C4-2B (cell line): Measurements from ENCODE around the gene CEP295NL.

Experiments
- H3K27ac ChIP-seq: fragments of 450-650 bp; 2 replicates; pipeline ENCODE4 v1.5.1; 2017
- CTCF ChIP-seq: fragments of 450-650 bp; conservative IDR thresholded peaks from 2 replicates; pipeline ENCODE4 v1.5.1; 2017; ENCODE audit warnings: mild to moderate bottlenecking
- ZFX ChIP-seq: fragments of 450-650 bp; IDR thresholded peaks from 2 replicates; pipeline ENCODE4 v1.6.1; 2017

CEP295NL gene

GRCh38 chr17:78886954-78887353, 16.0 kb downstream of the CEP295NL start:
- H3K27ac ChIP-seq, result no peak overlapping the region
- no peak for TF ChIP-seq CTCF

GRCh38 chr17:78885956-78886355, 17.0 kb downstream of the CEP295NL start:
- TF ChIP-seq CTCF, result no peak
- no peak for TF ChIP-seq ZFX
- no peak overlapping the region for H3K27ac ChIP-seq

GRCh38 chr17:78884876-78885667, 17.9 kb downstream of the CEP295NL start:
- H3K27ac ChIP-seq, result no peak overlapping the region
- TF ChIP-seq CTCF (no peak), ZFX (no peak)

- no peak for TF ChIP-seq CTCF
- TF ChIP-seq ZFX, result no peak
- no peak overlapping the region for H3K27ac ChIP-seq
These were observed 18.7 kb downstream of the CEP295NL start for GRCh38 chr17:78884148-78884825.

- TF ChIP-seq CTCF, result no peak
- TF ChIP-seq ZFX, result no peak
- no peak overlapping the region for H3K27ac ChIP-seq
These were observed 19.4 kb downstream of the CEP295NL start for GRCh38 chr17:78883533-78884131.

- TF ChIP-seq CTCF, result no peak
- no peak for TF ChIP-seq ZFX
- no peak overlapping the region for H3K27ac ChIP-seq
These were observed 19.9 kb downstream of the CEP295NL start for GRCh38 chr17:78883089-78883532.

GRCh38 chr17:78882540-78883088, 20.4 kb downstream of the CEP295NL start:
- no peak for TF ChIP-seq ZFX
- no peak for TF ChIP-seq CTCF
- H3K27ac ChIP-seq, result no peak overlapping the region
